NCI-H2107 (cell line): ENCODE data around the gene USP19.

Experiments
- DNase-seq: peaks from one replicate; lab custom pipeline; 2025; lab: John Stamatoyannopoulos, UW

The USP19 gene

DNA sequence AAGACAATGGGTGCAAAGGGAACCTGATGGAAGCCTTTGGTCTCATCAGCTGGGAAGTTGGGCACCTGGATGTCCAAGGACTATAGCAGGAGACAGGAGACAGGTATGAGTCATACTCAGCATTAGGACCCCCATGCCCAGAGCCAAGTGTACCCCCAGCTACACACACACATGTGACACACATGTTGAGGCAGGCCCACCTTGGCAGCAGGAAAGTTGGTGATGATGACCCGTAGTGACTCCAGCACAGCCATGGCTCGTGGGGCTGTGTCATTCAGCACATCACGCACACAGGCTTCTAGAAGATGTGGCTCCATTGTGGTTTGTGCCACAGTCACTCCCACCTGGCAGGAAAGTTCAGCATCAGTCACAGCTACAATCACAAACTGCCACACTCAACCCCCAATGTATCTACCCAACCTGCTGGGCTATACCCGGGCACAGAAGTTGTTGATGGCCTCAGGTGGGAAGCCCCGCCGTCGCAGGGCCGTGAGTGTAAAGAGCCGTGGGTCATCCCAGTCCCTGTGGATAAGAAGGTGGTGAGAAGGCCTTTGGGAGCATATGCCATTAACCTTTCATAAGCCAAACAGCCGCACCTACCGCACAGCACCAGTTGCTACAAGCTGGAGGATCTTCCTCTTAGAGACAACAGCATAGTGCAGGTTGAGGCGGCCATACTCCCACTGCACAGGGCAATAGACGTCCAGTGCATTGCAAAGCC is 21.6 kb downstream of the USP19 start:
- no peak for DNase-seq

DNA sequence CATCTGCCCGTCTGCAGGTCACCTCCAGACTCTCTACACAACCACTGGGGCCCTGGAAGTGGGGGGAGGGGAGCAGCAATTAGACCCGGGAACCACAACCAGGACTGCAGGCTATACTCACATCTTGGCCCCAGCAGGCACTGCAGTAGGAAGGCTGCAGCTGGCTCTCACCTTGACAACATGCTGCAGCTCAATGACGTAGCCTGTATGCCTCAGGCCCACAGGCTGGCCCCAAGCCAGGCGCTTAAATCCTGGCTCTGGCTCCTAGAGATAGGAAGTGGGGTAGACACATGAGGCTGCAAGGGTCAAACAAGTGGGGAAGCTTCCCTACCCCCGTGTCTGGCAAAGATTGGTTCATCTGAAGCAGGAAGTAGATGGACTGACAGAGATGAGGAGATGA is 22.2 kb downstream of the USP19 start:
- peak; percentile 19 for DNase-seq

DNA sequence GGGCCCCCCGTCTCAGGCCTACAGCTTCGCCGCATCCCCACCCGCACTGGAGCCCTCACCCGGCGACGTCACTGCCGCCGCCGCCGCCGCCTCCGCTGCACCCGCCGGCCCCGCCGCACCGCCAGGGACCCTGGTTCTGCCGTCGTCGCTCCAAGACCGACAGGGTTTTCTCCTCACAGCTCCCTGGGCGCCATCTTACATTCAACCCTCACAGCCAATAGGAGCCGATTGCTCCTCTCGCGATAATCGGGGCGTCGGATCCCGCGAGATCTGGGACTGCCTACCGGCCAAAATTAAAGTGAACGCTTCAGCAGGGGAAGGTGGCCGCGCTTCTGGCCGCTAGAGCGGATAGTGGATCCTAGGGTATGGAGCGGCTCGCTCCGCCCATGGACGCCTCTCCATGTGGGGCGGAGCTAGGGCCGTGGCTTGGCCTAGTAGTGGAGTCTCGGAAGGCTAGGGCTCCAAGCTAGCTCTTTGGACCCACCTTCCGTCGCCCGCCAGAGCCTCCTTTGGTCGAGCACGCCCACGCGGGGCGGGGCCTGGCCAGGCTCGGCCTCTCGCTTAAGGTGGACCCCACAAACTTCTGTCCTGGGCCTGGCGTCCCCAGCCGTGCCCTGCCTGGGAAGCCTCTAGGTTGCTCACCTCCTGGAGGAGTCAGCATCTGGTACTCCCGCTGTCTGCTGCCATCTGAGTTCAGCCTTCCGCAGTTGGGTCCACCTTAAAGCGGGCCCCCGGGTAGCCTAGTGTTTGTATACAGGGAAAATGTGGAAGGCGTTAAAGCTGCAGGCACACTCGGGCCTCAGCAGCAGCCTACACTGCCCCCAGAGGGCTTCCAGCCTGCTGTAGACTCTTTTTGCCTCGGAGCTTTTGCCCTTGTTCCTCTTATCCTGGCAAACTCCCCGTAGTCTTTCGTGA is 26.5 kb downstream of the USP19 start, which contains the start of gene QRICH1:
Gene QRICH1 (minus strand): TSS at position 219 of the 915 bp plus-strand sequence. CDS start 17,054 bp downstream, outside the sequence.
- peak; percentile 87 for DNase-seq

DNA sequence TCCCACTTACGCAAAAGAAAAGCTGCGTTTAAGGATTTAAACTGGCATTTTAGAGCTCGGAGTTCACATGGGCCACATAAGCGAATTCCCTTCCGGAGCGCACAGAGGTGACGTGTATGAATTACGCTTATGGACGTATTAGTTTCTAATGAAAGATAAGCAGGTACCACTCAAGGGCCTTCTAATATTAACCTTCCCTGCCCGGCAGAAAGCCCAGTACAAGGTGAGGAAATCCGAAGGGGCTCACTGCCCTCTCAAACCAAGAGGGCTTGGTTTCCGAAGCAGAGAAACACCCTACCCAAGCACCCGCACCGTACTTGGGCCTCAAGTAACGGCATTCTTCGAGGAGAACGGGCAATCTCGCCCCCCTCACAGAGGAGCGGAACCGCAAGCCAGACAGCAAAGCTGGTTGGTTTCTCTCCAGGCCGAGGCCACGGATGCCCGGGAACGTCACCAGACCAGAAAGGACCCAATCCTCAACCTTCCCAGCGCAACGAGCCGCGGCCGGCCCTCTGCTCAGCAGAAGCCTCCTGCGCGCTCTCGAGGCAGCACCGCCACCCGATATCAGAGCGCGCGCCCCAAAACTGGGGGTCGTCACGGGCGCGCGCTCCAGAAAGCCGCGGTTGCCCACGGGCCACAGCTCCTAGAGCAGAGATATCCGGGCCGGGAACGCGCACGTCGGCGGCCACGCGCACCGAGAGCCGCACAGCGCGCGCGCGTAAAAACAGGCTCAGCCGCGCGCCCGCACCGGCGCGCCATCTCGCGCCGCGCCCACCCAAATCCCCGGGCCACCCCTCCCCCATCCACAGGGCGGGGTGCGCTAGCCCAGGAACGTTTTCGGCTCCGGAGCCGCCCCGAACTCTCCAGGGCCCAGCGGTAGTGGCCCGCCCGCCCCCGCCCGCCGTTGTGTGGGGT is 27.4 kb downstream of the USP19 start:
- DNase-seq: no peak

DNA sequence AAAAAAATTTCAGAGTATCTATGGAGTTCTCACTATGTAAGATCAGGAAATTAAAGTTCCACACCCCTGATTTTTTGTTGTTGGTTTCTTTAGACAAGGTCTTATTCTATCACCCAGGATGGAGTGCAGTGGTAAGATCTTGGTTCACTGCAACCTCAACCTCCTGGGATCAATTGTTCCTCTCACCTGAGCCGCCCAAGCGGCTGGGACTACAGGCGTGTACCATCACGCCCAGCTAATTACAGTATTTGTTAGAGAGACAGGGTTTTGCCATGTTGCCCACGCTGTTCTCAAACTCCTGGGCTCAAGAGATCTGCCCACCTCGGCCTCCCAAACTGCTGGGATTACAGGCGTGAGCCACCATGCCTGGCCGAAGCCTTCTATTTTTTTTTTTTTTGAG is 39.2 kb downstream of the USP19 start:
- no peak for DNase-seq

DNA sequence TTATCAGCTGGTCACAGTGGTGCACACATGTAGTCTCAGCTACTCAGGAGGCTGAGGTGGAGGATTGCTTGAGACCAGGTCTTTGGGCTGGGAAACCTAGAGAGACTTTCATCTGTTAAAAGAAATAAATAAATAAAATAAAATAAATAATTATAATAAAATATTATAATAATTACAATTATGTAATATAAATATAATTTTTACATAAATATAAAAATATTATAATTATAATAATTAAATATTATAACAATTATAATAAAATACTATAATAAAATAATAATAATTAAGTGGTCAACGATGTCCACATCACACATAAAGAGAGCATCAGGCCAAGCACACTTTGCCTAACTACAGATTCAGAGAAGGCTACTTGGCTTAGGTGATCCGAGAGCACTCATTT is 41.4 kb downstream of the USP19 start:
- no peak for DNase-seq

DNA sequence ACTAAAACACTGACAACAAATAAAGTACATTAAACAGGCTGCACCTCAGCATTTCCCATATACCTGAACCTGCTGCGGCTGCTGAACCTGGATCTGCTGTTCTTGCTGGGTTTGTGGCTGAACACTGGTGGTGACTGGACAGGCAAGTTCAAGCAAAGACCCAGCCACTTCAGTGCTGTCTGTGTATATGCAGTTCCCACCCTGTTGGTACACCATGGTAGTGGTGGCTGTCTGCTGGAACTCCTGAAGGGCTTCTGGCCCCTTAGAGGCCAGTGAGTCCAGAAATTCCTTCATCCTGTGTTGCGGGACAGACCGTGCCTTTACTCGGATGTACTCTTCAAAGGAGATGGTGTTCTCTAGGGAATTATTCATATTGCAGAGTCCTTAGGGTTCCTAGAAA is 44.0 kb downstream of the USP19 start:
- no peak for DNase-seq

DNA sequence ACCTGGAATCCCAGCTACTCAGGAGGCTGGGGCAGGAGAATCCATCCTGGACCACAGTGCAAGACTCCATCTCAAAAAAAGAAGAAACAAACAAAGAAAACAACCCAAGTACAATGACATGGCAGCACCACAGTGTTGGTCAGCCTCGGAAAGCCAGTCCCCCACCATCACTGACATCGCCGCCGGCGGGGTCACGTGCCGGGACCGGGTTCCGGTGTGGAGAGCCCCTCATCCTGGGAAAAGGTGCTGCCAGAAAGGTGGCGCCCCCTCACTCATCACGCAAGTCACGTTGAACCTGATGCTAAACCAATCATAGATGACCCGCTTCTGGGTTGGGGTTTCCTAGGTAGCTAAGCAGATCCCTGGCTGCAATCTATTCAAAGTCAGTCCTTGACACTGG is 44.5 kb downstream of the USP19 start:
- no peak for DNase-seq
